HG03196 (cell line): ENCODE results near the gene RAP1A.

ENCODE experiments used
- ATAC-seq: cut with Tn5 transposase; IDR thresholded peaks from one replicate; pipeline ENCODE4 v1.9.1; 2021; ENCODE audit not compliant: unreplicated experiment

RAP1A gene

DNA sequence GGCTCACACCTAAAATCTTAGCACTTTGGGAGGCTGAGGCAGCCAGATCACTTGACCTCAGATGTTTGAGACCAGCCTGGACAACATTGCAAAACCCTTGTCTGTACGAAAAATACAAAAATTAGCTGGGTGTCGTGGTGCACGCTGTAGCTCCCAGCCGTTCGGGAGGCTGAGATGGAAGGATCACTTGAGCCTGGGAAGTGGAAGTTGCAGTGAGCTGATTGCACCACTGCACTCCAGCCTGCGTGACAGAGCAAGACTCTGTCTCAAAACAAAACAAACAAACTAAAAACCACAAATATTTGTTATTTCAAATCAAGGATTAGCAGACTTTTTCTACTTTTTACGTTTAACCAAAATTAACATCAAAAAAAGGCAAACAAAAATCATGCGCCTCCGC, 88.3 kb downstream of the RAP1A start:
- no peak for ATAC-seq

DNA sequence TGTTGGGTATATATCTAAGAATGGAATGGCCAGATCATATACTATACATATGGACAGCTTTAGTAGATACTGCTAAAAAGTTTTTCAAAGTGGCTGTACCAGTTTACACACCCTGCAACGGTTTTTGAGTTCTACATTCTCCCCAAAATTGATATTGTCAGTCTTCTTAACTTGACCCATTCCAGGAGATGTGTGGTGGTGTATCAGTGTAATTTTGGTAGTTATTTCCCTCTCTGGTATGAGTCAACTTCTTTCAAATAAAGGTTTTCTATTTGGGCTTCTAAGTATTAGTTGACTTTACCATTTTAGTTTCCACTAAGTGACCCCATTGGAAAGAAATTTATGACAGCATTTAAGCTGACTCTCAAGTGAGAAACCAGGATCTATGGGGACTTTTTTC, 90.4 kb downstream of the RAP1A start:
- no peak for ATAC-seq

DNA sequence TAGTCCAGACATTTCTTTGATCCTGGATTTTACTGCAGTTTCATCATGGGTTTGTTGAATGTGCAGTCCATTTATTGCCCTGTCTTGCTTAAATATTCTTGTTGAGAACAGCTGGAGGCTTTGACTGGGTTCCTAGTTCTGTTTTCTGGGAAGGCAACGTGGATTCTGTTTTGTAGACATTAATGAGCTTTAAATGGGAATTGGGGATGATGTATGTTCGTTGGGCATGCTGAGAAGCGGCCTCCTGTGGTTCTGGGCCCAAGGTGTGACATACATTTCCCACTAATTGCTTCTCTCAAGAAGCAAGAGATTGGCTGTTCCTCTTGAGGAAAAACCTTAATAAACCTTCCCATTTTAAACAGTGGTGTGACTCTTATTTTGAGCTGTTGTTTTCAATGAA, 96.7 kb downstream of the RAP1A start:
- no peak for ATAC-seq

DNA sequence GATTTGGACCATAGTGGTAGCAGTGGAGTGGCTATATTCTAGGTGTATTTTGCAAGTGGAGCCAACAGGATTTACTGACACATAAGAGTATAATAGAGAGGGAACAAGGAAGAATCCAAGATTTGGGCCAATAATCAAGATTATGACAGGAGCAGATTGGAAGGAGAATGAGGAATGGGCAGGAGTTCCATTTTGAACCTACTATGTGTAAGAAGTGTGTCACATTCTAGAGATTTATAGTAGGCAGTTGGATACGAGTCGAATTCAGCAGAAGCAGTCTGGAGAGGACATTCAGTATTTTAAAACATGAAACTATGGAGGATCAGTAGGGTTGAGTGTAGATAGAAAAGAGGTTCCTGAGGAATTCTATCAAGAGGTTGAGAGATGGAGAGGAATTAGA, 97.9 kb downstream of the RAP1A start:
- no peak for ATAC-seq

DNA sequence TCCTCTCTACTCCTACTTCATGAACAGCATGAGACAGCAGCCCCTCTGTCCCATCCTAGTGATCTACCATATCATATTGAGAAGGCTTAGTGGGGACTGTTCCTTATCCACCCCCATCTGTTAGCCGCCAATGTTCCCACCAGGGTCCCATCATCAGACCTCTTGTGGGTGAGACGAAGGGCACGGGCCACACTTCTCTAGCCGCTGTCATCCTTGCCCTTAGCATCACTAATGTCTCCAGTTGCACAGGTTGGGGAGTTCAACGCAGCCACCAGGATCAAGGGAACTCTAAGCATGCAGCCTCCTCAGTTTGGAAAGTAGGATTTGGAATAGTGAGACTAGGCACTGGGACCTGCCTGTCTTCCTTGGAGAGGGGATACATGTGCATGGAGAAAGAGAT, 99.5 kb downstream of the RAP1A start:
- no peak for ATAC-seq

DNA sequence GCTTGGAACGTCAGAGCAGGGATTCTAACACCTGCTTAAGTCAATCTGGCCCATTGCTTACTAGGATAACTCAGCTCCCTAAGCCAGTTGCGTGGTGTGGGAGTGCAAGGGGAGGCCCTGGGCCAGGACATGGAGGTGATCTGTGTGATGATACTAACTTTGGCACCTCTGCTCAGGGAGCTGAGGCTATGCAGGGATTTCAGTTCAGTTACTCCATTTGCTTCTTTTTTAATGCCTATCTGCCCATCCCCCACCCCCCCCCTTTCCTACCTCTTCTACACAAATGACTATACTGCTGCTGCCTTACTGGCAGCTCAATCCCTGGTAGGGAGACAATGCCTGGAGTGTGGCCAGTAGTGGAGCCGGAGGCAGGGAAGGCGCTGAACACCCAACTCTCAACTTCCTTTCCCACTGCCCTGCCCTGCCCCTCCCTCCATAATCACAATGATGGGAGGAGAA, 100.1 kb downstream of the RAP1A start:
- ATAC-seq, result no peak

DNA sequence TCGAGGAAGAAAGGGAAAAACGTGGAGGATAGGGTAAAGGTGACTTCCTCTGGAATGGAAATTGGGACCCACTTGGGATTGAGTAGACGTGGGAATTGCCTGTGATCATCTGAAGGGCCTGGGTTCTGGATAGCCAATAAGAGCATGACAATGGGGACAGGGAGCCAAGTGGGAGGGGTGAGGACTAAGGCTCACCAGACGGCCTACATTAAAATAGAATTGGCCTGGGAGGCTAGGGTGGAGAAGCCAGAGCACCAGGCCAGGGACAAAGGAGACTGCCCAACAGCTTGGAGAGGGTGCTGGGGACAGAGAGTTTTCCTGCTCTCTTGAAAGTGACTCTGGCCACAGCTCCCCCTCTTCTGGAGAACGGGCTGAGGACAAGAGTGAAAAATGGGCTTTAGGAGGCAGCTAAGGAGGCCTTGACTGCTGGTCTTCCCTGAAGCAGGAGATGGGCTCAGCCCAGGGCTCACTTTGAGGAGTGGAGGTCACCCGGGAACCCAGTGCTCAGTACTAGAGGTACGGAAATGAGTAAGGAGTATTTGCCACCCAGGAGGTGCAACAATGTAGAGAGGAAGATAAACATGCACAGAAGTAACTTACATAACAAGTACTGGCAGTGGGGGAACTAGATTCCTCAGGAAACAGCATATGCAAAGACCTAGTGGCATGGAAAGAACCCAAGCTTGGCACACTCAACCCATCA, 100.8 kb downstream of the RAP1A start:
- ATAC-seq, result no peak

DNA sequence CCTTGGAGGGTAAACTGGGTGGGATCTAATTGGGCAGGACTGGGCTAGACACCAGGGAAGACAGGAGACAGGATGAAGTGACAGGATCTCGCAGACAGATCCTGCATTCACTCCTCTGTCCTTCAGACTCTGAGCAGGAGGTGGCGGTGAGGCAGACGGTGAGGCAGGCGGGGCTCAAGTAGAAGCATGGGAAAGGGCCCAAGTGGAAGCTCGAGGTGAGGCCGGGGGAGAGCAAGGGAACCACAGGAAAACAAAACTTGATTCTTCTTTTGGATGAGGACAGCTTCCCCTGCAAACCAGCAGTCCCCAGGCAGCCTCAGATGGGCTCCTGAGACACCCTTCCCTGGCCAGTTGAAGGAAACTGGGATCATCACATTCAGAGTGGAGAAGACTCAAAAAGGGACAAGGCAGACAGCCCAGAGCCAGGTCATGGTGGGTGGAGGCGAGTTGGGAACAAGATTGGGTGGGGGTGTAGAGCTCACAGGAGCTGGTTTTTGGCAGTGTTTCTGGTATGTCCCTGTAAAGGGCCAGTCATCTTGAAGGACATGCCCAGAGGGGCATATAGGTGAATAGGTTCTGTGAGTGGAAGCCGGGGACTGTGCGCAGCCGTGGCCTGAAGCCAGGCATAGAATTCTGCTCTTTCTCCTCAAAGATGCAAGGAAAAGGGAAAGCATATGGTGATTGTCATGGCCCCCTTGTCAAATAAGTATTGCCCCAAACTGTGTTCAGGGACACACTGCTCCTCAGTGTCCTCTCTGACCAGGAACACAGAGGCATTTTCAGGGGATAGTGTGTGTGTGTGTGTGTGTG, 101.6 kb downstream of the RAP1A start:
- ATAC-seq, result no peak

DNA sequence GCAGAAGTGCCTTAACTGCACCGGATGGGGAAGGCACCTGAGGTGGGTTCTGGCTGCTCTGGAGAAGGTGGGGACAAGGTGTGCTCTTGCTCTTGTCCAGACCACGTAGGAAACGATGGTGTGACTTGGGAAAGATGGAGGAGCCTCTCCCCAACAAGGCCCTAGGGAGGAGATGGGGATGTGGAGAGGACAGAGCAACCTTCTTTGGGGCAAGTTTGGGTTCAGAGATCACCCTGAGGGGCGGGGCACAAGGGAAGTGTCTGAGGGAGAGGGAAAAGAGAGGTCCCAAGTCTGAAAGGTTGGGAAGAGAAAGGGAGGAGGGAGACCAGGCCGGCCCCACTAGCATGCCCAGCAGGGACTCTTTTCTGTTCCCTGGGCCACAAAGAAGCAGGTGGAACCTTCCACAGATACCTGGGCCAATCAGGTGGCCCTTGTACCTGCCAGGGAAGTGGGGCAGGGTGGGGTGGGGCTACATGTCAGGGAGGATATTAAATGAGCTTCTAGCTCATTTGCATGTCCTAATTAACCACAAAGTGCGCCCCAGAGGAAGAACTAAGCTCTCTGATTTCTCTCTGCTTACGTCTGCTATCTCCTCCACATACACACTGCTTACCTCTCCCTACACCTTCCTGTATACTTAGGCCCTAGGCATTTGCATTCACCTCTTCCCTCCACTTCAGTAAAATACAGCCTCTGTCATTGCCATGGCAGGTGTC, 103.7 kb downstream of the RAP1A start:
- no peak for ATAC-seq

DNA sequence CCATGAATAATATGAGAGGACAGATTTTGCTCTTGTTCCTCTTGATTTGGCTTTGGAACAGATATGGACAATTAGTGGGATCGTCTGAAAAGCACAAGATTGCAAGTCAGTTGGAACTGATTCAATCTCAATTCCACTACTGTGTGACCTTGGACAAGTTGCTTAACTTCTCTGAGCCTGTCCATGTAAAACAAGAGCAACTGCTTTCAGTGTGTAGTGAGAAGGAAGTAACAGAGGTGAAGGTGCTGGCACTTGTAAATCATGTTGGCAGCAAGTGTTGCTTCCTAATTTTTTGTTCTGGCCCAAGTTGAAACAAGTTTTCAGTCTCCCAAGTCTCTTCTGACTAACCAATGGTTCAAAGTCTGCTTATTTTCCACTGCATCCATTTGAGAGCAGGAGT, 104.3 kb downstream of the RAP1A start:
- ATAC-seq, result no peak

DNA sequence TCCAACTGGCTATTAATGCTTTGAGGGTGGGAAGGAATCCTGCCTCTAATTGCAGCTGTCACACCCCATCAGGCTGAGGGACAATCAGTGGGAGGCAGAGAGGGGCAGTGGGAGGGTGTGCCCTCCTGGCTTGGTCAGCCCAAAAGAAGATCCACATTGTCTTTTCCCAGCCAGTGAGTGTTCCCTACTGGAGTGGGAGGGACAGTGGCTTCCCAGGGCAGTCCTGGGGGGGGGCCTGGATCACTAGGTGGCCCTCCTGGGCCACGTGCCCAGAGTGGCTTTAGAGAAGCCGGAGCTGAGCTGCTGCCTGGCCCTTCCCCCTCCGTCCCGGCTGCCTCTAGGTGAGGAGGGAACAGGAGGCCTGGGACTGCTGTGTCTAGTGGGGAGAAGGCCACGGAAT, 105.6 kb downstream of the RAP1A start:
- ATAC-seq, result no peak

DNA sequence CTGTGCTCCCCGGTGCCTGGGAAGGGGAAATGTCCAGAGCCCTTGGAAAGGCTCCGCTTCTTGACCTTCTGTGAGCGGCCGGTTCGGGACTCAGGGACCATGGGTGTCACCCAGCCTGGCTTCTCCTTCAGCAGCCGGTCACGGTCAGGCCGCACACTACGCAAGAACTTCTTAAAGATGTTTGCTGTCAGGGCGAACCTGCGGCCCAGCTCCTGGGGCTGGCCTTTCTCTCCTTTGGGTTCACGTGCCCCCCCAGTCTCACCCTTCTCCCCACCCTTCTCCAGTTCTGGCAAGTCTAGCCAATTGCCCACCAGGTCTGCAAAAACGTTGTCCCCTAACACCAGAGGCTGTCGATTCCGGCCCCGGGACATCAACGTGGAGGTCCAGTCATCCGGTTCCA, 107.5 kb downstream of the RAP1A start:
- ATAC-seq, result no peak

DNA sequence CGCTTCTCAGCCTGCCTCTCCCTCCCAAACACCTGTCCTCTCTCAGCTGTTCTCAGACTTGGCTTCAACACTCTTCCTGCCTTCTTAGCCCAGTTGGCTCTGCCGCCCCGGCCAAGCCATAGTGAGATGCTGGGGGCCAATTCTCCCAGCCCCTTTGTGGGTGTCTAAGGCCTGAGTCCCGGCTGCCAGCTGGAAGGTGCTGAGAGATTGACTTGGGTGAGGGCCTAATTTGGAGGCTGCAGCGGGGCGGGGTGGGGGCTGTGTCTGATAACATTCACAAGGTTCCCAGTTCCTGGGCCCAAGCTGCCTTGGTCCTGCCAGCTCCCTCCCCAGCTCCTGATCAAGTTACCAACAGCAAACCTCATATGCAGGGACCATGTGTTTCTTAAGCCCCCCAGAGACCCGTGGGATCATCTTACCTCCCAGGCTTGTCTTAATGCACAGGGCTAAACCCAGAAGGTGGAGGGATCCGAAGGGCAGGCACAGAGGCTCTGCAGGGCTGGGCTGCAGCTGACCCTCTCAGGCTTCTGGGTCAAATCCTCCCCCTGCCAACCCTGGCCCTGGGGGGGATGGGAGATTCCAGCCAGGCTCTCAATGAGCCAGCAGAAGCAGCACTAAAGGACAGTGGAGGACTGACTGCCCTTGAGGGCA, 109.8 kb downstream of the RAP1A start:
- no peak for ATAC-seq

DNA sequence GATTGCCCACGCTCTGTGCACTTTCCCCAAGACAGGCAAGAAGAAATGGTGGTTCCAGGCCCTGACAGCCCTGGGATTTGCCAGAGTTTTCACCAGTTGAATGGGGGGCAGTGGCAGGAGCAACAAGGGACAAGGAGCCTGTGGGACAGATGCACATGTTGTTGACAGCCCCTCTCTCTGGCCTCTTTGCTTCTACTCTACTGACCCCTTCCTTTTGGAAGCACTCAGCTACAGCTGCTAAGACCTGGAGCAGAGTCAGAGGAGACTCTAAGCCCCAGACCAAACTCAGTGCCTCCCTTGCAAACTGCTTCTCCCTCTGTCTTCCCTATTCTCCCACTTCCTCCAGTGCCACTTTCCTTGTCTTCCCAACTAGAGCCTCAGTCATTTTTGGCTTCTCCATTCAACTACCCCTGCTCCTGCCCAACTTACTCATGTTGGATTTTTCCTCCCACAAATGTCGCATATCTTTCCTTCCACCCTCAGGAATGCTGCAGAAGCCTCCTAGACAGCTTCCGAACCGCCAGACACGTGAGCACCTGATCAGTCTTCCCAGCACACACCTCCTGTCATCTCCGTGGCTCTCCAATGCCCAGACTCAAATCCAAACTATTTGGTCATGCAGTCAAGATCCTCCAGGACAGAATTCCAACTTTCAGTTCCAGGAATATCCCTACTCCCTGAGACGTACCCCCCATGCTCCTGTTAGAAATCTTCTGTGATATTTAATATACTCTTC, 110.5 kb downstream of the RAP1A start:
- ATAC-seq, result no peak

DNA sequence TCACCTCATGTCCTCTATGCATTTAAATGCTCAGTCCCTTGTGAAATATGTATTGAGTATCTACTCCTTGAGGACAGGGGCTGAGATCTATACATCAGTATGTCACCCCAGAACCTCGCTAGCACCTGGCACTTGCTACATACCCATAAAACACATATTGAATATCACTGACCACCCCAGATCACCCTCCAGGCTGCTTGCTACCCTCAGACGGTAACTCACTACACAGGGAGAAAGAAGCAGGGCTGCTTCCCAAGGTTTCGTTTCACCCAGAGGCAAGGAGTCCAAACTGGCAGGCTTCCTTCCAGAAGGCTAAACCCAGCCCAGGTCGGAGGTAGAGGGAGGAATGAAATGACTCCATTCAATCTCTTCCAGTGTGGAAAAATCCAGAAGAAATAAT, 111.1 kb downstream of the RAP1A start:
- ATAC-seq, result no peak

DNA sequence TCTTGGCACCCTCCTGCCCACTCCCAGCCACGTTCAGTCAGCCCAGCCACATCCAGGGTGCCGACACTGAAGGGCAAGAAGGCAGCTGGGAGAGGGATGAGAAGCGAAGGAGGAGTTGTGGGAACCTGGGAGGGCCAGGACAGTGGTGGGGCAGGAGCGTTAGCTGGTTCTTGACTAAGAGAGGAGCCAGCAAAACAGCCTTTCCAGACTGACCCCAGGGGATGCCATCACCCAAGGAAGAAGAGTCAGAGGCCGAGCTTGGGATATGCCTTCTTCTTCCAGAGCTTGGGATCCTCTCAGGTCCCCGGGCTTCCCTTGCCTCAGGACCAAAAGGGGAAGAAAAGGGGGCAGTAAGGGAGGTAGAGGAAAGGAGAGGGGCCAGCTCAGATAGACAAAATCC, 112.4 kb downstream of the RAP1A start:
- ATAC-seq, result no peak

DNA sequence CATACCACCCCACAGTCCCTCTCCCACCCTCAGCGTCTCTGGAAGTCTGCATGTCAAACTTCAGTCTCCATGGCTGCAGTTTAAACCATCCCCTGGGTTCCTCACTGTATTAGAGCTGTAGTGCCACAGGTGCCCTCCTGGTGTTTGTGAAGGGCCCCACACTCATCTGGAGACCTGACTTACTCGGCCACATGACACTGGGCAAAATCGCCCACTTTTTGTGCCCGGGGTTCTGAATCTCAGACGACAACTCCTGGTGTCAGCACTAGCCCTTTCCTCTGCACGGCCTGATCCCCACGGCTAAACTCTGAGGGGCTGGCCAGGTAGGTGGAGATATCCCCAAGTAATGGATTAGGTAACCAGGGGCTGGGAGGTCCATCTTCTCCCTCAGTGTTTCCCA, 113.1 kb downstream of the RAP1A start:
- no peak for ATAC-seq

DNA sequence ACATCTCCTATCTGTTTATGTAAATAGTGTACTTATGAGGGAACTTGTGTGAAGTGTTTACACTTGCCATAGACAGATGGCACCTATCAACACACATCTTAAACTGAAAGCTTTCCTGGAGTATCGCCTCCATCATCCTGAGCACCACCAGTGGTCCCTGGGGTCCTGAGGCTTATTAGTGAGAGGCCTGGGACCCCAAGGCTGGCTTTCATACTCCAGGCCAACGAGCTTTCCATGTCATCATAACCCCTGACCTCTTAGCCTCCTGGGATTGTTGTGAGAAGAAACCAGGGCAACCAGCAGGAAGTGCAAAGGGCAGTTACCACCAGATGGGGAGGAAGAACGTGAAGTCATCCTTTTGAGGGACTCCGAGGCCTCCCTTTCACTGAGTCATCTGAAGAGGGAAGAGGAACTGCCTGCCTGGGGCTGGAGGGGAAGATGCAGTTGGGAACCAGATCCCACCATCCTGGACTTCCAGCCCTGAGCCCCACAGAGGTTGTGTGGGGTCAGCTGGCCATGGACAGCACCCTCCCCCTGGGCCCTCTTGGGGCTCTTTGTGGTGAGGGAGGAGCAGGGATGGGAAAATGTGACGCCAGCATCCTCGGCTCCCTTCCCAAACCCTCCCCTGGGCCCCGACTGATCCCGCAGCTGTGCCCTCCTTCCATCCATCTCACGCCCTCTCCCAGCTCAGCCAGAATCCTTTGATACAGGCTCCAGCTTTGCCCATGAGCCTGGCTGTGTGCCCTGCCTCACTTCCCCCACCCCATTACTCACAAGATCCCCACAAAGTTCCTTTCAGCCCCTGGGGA, 113.8 kb downstream of the RAP1A start:
- no peak for ATAC-seq

DNA sequence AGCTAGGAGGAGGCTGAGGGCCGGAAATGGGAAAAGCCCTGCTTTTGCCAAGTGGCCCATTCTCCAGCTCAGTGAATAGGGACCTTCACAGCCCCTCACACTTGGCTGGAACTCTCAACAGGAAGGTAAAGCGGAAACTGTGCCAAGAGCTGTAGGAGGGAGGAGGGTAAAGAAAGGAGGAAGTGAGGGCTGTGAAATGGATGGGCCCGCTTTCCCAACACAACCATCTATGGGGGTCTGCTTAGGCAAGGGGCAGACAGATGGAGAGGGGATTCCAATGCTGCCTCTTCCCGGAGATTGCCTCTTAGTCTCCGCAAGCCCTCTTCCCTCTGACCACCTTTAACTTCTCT, 114.4 kb downstream of the RAP1A start:
- no peak for ATAC-seq

DNA sequence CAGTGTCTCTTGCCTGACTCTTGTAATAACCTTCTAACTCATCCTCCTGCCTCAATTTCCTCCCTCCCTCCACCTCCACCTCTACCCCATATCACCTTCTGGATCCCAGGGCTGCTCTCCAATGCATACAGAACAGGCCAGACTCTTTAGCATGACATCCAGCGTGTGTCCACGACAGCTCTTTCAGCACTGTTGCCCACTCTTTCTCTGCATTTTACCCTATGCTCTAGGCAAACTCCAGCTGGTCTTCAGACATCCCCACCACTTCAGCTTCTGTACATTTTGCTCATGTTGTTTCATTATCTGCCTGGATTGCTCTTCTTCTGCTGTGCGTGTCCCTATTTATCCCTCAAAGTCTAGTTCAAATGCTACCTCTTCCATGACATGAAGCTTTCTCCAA, 114.8 kb downstream of the RAP1A start:
- no peak for ATAC-seq
